Calu3 (cell line): ENCODE data around the gene SCN1A. TPM values are rescaled to one million over a fixed set of nuclear protein-coding genes. Genes with fewer than 3 reads are reported as not detected.
A peak's percentile ranks its signal among the peaks of the same experiment; 100 is the strongest.

Source experiments
- BruUV-seq: library from RNA; stranded (reverse); fragments of 400-500 nt; replicated peaks from 2 replicates; lab custom pipeline; 2021; lab: Mats Ljungman, UMichigan
- CTCF ChIA-PET: fragments of 300-600 bp; sonication (Branson Sonifier 250); formaldehyde crosslinking; loops from one replicate; lab custom pipeline; 2022; ENCODE audit warnings: antibody characterized with exemption; lab: Charles Lee
- DNase-seq: peaks from one replicate; pipeline ENCODE4 v3.0.0; 2022
- H3K27ac Mint-ChIP-seq: one replicate; pipeline ENCODE4 v1.8.0; 2022; ENCODE audit warnings: mixed read lengths; ENCODE audit not compliant: unreplicated experiment
- H3K27me3 Mint-ChIP-seq: one replicate; pipeline ENCODE4 v1.8.0; 2022; ENCODE audit warnings: mixed read lengths; ENCODE audit not compliant: unreplicated experiment
- H3K36me3 Mint-ChIP-seq: one replicate; pipeline ENCODE4 v1.8.0; 2022; ENCODE audit warnings: mild to moderate bottlenecking, moderate library complexity, mixed read lengths; ENCODE audit not compliant: insufficient read depth, unreplicated experiment
- H3K4me1 Mint-ChIP-seq: one replicate; pipeline ENCODE4 v1.8.0; 2022; ENCODE audit warnings: mild to moderate bottlenecking, low read depth, mixed read lengths; ENCODE audit not compliant: unreplicated experiment
- H3K4me3 Mint-ChIP-seq: one replicate; pipeline ENCODE4 v1.8.0; 2022; ENCODE audit warnings: mild to moderate bottlenecking, low read depth, moderate library complexity, mixed read lengths; ENCODE audit not compliant: unreplicated experiment
- H3K9me3 Mint-ChIP-seq: one replicate; pipeline ENCODE4 v1.8.0; 2022; ENCODE audit warnings: low read depth, mixed read lengths; ENCODE audit not compliant: unreplicated experiment
- CTCF ChIP-seq: fragments of 200-600 bp; IDR thresholded peaks from one replicate; pipeline ENCODE4 v1.8.0; 2022; ENCODE audit warnings: antibody characterized with exemption; ENCODE audit not compliant: unreplicated experiment
- intact Hi-C: fragments of 100-400 bp; cut with micrococcal nuclease; formaldehyde crosslinking; loops from one replicate; pipeline ENCODE4 v1.10.0; 2022; ENCODE audit not compliant: unreplicated experiment
- total RNA-seq: library from RNA; stranded (reverse); gene quantifications from 2 replicates; pipeline ENCODE4 v1.2.3, GENCODE V29; 2022

SCN1A gene
- total RNA-seq, 1 experiment from 2014 or later = not detected

- intact Hi-C loops = no loop called here
- Mint-ChIP-seq H3K4me1 (no peaks in the 10 kb centered on the region), H3K36me3 (no peaks in the 10 kb centered on the region), H3K4me3 (no peak overlapping the region), H3K27me3 (no peaks in the 10 kb centered on the region), H3K27ac (no peak overlapping the region), H3K9me3 (no peaks in the 10 kb centered on the region)
- TF ChIP-seq CTCF = no peak
- CTCF ChIA-PET = no interaction called here
- BruUV-seq = no TSS peak
- DNase-seq = no peak
These were observed 60.6 kb downstream of the SCN1A start for GRCh38 chr2:166067229-166067628.

- TF ChIP-seq CTCF = no peak
- no TSS peak for BruUV-seq
- H3K36me3 Mint-ChIP-seq = no peaks in the 10 kb centered on the region
- no peaks in the 10 kb centered on the region for H3K9me3 Mint-ChIP-seq
- H3K27ac Mint-ChIP-seq = no peak overlapping the region
- no peak for DNase-seq
- intact Hi-C loops = no loop called here
- CTCF ChIA-PET = no interaction called here
- no peak overlapping the region for H3K4me3 Mint-ChIP-seq
- H3K4me1 Mint-ChIP-seq = no peaks in the 10 kb centered on the region
- no peaks in the 10 kb centered on the region for H3K27me3 Mint-ChIP-seq
These were observed 67.6 kb downstream of the SCN1A start for GRCh38 chr2:166060191-166060590.

GRCh38 chr2:166057370-166058164 lies 70.3 kb downstream of the SCN1A start:
- peak; percentile 40 for TF ChIP-seq CTCF
- Mint-ChIP-seq H3K4me3 (no peak overlapping the region), H3K9me3 (no peaks in the 10 kb centered on the region), H3K36me3 (no peaks in the 10 kb centered on the region), H3K27me3 (no peaks in the 10 kb centered on the region), H3K27ac (no peak overlapping the region), H3K4me1 (no peaks in the 10 kb centered on the region)
- CTCF ChIA-PET = interaction anchor here (0.6 to 1.6 kb wide), 3 partner anchors 70 to 319 kb away, joined by 3 to 15 read pairs (median 4); partner anchors contain the start of gene SCN1A
- intact Hi-C loops = loop anchor here (1.0 kb wide), 3 partner anchors 72 to 368 kb away; no protein-coding TSS in a partner anchor
- BruUV-seq = no TSS peak
- no peak for DNase-seq

- no peak overlapping the region for H3K4me3 Mint-ChIP-seq
- CTCF ChIA-PET = no interaction called here
- no peaks in the 10 kb centered on the region for H3K4me1 Mint-ChIP-seq
- BruUV-seq = no TSS peak
- H3K27me3 Mint-ChIP-seq = no peaks in the 10 kb centered on the region
- H3K36me3 Mint-ChIP-seq = no peaks in the 10 kb centered on the region
- no peak for TF ChIP-seq CTCF
- H3K9me3 Mint-ChIP-seq = no peaks in the 10 kb centered on the region
- no peak for DNase-seq
- H3K27ac Mint-ChIP-seq = no peak overlapping the region
- intact Hi-C loops = no loop called here
These were observed 82.9 kb downstream of the SCN1A start for GRCh38 chr2:166044853-166045483.
